HTERT RPE-1 (cell line): Measurements from ENCODE around the gene NRIP2.

Experiments used
- in situ Hi-C: fragments of 300-500 bp; cut with MboI; formaldehyde crosslinking; loops from 4 replicates; pipeline ENCODE4 v1.14.3; 2020; ENCODE audit warnings: low sequenced_read_pairs

The NRIP2 gene

GRCh38 chr12:2845280-2845679 lies 10.4 kb upstream of the NRIP2 start:
- in situ Hi-C loops, result no loop called here

GRCh38 chr12:2844786-2845185 lies 10.0 kb upstream of the NRIP2 start:
- in situ Hi-C loops, result no loop called here

- in situ Hi-C loops, result no loop called here
Measured at GRCh38 chr12:2842948-2843347, 8.1 kb upstream of the NRIP2 start.

- in situ Hi-C loops, result no loop called here
Measured at GRCh38 chr12:2841056-2841650, 6.3 kb upstream of the NRIP2 start.

- in situ Hi-C loops, result no loop called here
Measured at GRCh38 chr12:2836574-2836973, 1.7 kb upstream of the NRIP2 start.

- in situ Hi-C loops, result no loop called here
Measured at GRCh38 chr12:2835691-2836403, 1.0 kb upstream of the NRIP2 start.

- in situ Hi-C loops, result no loop called here
Measured at GRCh38 chr12:2833810-2834209, 1.0 kb downstream of the NRIP2 start.

GRCh38 chr12:2833327-2833726 lies 1.5 kb downstream of the NRIP2 start:
- in situ Hi-C loops, result no loop called here

GRCh38 chr12:2832550-2833127 lies 2.2 kb downstream of the NRIP2 start:
- in situ Hi-C loops, result no loop called here

- in situ Hi-C loops, result no loop called here
Measured at GRCh38 chr12:2829275-2829674, 5.6 kb downstream of the NRIP2 start.

GRCh38 chr12:2826721-2827515 lies 7.9 kb downstream of the NRIP2 start:
- in situ Hi-C loops, result no loop called here

- in situ Hi-C loops, result no loop called here
Measured at GRCh38 chr12:2826036-2826435, 8.8 kb downstream of the NRIP2 start.

GRCh38 chr12:2825132-2825531 lies 9.7 kb downstream of the NRIP2 start:
- in situ Hi-C loops, result no loop called here

GRCh38 chr12:2824541-2824940 lies 10.3 kb downstream of the NRIP2 start:
- in situ Hi-C loops, result no loop called here

GRCh38 chr12:2823483-2823882 lies 11.4 kb downstream of the NRIP2 start:
- in situ Hi-C loops, result no loop called here

GRCh38 chr12:2820432-2820831 lies 14.4 kb downstream of the NRIP2 start:
- in situ Hi-C loops, result no loop called here

- in situ Hi-C loops, result no loop called here
Measured at GRCh38 chr12:2819810-2820209, 15.0 kb downstream of the NRIP2 start.

- in situ Hi-C loops, result no loop called here
Measured at GRCh38 chr12:2813214-2814185, 21.3 kb downstream of the NRIP2 start.

- in situ Hi-C loops, result no loop called here
Measured at GRCh38 chr12:2812290-2813213, 22.3 kb downstream of the NRIP2 start, which contains the start of gene ITFG2. TSS of gene ITFG2 (plus strand) at chr12:2812668. CDS start at chr12:2812761, 93 bp downstream.
